ENCODE data around the gene GPSM3.

The GPSM3 gene

DNA sequence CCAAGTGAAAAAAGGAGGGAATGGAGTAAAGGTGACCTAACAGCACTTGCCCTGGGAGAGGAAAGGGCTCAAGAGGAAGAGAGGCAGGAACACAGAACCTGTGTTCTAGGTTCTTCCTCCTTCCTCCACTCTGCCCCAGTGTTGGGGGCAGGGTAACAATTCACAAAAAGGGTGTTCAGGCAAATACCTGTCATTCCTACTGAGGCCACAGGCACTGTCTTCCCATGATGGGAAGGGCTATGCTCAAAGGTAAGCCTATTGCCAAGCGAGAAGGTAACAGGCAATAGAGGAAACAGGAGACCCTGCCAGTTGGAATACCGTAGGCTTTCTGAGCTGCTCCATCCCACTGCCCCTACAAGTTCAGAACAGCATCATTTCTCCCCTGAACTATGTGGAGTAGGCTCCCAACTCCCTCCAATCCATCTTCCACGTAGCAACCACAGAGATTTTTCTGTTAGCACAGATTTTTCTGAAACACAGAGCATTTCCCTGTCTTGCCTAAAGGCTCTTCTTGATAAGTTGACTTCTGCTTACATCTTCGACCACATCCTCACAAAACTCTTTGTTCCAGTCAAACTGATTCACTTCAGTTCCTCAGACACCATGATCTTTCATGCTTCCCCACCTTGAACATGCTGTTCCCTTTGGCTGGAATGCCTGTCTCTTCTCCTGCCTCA is 19.3 kb downstream of the GPSM3 start:
- DNase-seq (ENCODE audit: low read depth, low spot score): no peak

- DNase-seq (ENCODE audit: low read depth, low spot score): no peak
Measured at GRCh38 chr6:32171234-32171633, 21.2 kb downstream of the GPSM3 start.

DNA sequence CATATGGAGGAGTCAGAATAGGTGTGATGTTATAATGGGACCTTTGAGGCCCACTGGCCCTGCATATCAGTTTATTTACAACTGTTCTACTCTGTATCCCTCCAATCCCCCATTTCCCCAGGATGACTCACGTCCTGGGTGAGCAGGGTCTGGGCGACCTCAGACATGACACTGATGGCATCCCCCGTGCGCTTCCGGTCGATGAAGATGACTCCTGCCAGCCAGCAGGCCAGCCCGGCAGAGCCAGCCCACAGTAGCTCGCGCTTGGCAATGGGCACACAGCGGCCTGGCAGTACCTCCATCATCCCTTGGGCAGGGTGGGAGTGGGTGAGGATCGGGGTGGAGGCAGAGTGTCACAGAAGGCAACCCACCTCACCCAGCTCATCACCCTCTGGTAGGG is 22.1 kb downstream of the GPSM3 start:
- no peak for DNase-seq (ENCODE audit: low read depth, low spot score)

- DNase-seq (ENCODE audit: low read depth, low spot score): no peak
Measured at GRCh38 chr6:32168807-32169591, 23.4 kb downstream of the GPSM3 start.

- no peak for DNase-seq (ENCODE audit: low read depth, low spot score)
Measured at GRCh38 chr6:32168350-32168749, 24.1 kb downstream of the GPSM3 start.

- DNase-seq (ENCODE audit: low read depth, low spot score): no peak
Measured at GRCh38 chr6:32167761-32168262, 24.6 kb downstream of the GPSM3 start.

DNA sequence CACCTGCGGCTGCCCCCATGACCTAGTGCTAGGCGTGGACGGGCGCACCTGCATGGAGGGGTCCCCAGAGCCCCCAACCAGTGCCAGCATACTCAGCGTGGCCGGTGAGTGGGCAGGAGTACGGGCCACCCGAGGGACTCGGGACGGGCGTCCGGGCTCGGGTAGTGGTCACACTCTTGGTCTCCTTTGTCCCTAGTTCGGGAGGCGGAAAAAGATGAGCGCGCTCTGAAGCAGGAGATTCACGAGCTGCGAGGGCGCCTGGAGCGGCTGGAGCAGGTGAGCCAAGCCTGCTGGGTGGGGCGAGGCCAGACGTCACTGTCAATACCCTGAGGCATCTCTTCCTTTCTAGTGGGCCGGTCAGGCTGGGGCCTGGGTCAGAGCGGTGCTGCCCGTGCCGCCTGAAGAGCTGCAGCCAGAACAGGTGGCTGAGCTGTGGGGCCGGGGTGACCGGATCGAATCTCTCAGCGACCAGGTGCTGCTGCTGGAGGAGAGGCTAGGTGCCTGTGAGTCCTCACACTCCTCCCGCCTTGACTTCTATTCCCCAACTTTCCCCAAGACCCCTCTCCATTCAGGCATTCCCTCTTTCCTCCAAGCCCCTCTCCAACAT is 25.2 kb downstream of the GPSM3 start:
- DNase-seq (ENCODE audit: low read depth, low spot score): no peak

- DNase-seq (ENCODE audit: low read depth, low spot score): no peak
Measured at GRCh38 chr6:32166411-32167061, 25.9 kb downstream of the GPSM3 start.

GRCh38 chr6:32164295-32164694 is 28.1 kb downstream of the GPSM3 start, which contains the start of gene EGFL8:
Gene EGFL8, plus strand, starts transcription at chr6:32164595. Its CDS starts 1,571 bp downstream, at chr6:32166166.
- DNase-seq (ENCODE audit: low read depth, low spot score): no peak

- DNase-seq (ENCODE audit: low read depth, low spot score): no peak
Measured at GRCh38 chr6:32163559-32164258, 28.7 kb downstream of the GPSM3 start.

GRCh38 chr6:32158052-32158451 is 34.4 kb downstream of the GPSM3 start:
- DNase-seq (ENCODE audit: low read depth, low spot score): no peak

DNA sequence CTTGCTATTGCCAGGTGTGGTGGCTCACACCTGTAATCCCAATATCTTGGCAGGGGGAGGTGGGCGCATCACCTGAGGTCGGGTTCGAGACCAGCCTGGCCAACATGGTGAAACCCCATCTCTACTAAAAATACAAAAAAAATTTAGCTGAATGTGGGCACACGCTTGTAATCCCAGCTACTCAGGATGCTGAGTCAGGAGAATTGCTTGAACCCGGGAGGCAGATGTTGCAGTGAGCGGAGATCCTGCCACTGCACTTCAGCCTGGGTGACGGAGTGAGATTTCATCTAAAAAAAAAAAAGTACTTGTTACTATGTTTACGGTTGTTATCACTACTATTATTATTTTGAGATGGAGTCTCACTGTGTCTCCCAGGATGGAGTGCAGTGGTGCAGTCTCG is 35.6 kb downstream of the GPSM3 start:
- DNase-seq (ENCODE audit: low read depth, low spot score): no peak

DNA sequence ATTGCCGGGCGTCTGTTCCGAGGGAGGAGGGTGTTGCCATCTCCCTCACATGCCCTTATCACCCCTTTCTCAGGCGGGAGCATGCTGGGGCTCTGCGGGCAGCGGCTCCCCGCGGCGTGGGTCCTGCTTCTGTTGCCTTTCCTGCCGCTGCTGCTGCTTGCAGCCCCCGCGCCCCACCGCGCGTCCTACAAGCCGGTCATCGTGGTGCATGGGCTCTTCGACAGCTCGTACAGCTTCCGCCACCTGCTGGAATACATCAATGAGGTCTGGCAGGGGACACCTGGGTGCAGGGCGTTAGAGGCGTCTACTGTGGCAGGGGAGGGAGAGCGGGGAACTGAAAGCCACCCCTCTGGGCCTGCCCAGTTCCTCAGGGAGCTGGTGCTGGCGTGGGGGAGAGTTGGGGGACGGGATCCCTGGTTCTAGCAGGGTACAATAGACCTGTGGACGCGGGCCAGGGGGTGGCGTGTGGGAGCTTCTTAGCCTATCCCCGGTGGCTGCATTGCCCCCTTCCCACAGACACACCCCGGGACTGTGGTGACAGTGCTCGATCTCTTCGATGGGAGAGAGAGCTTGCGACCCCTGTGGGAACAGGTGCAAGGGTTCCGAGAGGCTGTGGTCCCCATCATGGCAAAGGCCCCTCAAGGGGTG is 37.8 kb downstream of the GPSM3 start:
- DNase-seq (ENCODE audit: low read depth, low spot score): peak; percentile 26

- DNase-seq (ENCODE audit: low read depth, low spot score): peak; percentile 36
Measured at GRCh38 chr6:32153564-32154513, 38.6 kb downstream of the GPSM3 start, which contains the start of gene PPT2. Gene PPT2, plus strand, starts transcription at chr6:32154141. Its CDS starts 454 bp downstream, at chr6:32154595.

GRCh38 chr6:32152769-32153563 is 39.5 kb downstream of the GPSM3 start:
- DNase-seq (ENCODE audit: low read depth, low spot score): no peak

GRCh38 chr6:32151863-32152768 is 40.3 kb downstream of the GPSM3 start, which contains the start of gene PRRT1:
Gene PRRT1, minus strand, starts transcription at chr6:32151939. Its CDS starts 112 bp downstream, at chr6:32151827.
- no peak for DNase-seq (ENCODE audit: low read depth, low spot score)

GRCh38 chr6:32151181-32151862 is 41.1 kb downstream of the GPSM3 start:
- no peak for DNase-seq (ENCODE audit: low read depth, low spot score)

All from activated CD4-positive, CD25-positive, alpha-beta regulatory T cell treated with anti-CD3 and anti-CD28 coated beads, Interleukin-2, amount 50 U/mL, for 16 hours (primary cell).